ENCODE results near the gene SNAPC2.

GRCh38 chr19:7912697-7913564 is 7.2 kb upstream of the SNAPC2 start:
- TF ChIP-seq, protein P1, sequence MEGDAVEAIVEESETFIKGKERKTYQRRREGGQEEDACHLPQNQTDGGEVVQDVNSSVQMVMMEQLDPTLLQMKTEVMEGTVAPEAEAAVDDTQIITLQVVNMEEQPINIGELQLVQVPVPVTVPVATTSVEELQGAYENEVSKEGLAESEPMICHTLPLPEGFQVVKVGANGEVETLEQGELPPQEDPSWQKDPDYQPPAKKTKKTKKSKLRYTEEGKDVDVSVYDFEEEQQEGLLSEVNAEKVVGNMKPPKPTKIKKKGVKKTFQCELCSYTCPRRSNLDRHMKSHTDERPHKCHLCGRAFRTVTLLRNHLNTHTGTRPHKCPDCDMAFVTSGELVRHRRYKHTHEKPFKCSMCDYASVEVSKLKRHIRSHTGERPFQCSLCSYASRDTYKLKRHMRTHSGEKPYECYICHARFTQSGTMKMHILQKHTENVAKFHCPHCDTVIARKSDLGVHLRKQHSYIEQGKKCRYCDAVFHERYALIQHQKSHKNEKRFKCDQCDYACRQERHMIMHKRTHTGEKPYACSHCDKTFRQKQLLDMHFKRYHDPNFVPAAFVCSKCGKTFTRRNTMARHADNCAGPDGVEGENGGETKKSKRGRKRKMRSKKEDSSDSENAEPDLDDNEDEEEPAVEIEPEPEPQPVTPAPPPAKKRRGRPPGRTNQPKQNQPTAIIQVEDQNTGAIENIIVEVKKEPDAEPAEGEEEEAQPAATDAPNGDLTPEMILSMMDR (IDR thresholded peaks at IDR 0.05; ENCODE audit: insufficient read depth, low read length), result no peak
- TF ChIP-seq POLR2AphosphoS5 (IDR thresholded peaks at IDR 0.05; ENCODE audit: low read depth) (no peak), SPI1 (IDR thresholded peaks at IDR 0.05; ENCODE audit: borderline replicate concordance, low read depth) (no peak), REST (IDR thresholded peaks at IDR 0.05; ENCODE audit: insufficient replicate concordance, low read depth) (no peak), GABPA (IDR thresholded peaks at IDR 0.05; ENCODE audit: low read depth) (no peak)

Measured in HL-60 (cell line).